ENCODE data around the gene MMP14.
"Not testable (repeated sequence)": the region's sequence is repeated elsewhere in the genome, so short reads cannot be mapped to it uniquely, and the experiment has no call there.

MMP14 gene

GRCh38 chr14:22836301-22837113 is at the start of gene MMP14:
TSS of gene MMP14 (plus strand) at chr14:22836585. CDS start at chr14:22836818, 233 bp downstream.
- Histone ChIP-seq H2AFZ (ENCODE audit: low read depth, low read length) (no peak within 1 kb of the TSS), H3K4me1 (ENCODE audit: insufficient read depth, low read length) (no peaks in the 10 kb centered on the region), H3K9me3 (ENCODE audit: low read length) (no peaks in the 10 kb centered on the region), H3K36me3 (ENCODE audit: insufficient read depth, low read length) (peaks cover 24% of the 10 kb centered on the region), H3K4me3 (ENCODE audit: low read length) (no peak within 1 kb of the TSS), H3K27me3 (ENCODE audit: insufficient read depth, low read length) (no peaks in the 10 kb centered on the region)

- Histone ChIP-seq H3K9me3 (ENCODE audit: low read length) (no peaks in the 10 kb centered on the region), H2AFZ (ENCODE audit: low read depth, low read length) (no peak overlapping the region), H3K36me3 (ENCODE audit: insufficient read depth, low read length) (no peaks in the 10 kb centered on the region), H3K27me3 (ENCODE audit: insufficient read depth, low read length) (no peaks in the 10 kb centered on the region), H3K4me1 (ENCODE audit: insufficient read depth, low read length) (no peaks in the 10 kb centered on the region), H3K4me3 (ENCODE audit: low read length) (no peak overlapping the region)
Observed at GRCh38 chr14:22786685-22787084, 49.7 kb upstream of the MMP14 start.

- Histone ChIP-seq H3K9me3 (ENCODE audit: low read length) (no peaks in the 10 kb centered on the region), H3K27me3 (ENCODE audit: insufficient read depth, low read length) (no peaks in the 10 kb centered on the region), H2AFZ (ENCODE audit: low read depth, low read length) (no peak overlapping the region), H3K4me3 (ENCODE audit: low read length) (no peak overlapping the region), H3K36me3 (ENCODE audit: insufficient read depth, low read length) (no peaks in the 10 kb centered on the region), H3K4me1 (ENCODE audit: insufficient read depth, low read length) (no peaks in the 10 kb centered on the region)
Observed at GRCh38 chr14:22791301-22791700, 45.1 kb upstream of the MMP14 start.

- Histone ChIP-seq H2AFZ (ENCODE audit: low read depth, low read length) (no peak overlapping the region), H3K4me1 (ENCODE audit: insufficient read depth, low read length) (no peaks in the 10 kb centered on the region), H3K9me3 (ENCODE audit: low read length) (no peaks in the 10 kb centered on the region), H3K36me3 (ENCODE audit: insufficient read depth, low read length) (no peaks in the 10 kb centered on the region), H3K4me3 (ENCODE audit: low read length) (no peak overlapping the region), H3K27me3 (ENCODE audit: insufficient read depth, low read length) (no peaks in the 10 kb centered on the region)
Observed at GRCh38 chr14:22792158-22792557, 44.2 kb upstream of the MMP14 start.

- not testable (repeated sequence) for H3K4me3 ChIP-seq (ENCODE audit: low read length); H2AFZ ChIP-seq (ENCODE audit: low read depth, low read length); H3K27me3 ChIP-seq (ENCODE audit: insufficient read depth, low read length); H3K4me1 ChIP-seq (ENCODE audit: insufficient read depth, low read length); H3K9me3 ChIP-seq (ENCODE audit: low read length); H3K36me3 ChIP-seq (ENCODE audit: insufficient read depth, low read length)
Observed at GRCh38 chr14:22793550-22793949, 42.8 kb upstream of the MMP14 start.

- no peaks in the 10 kb centered on the region for H3K4me1 ChIP-seq (ENCODE audit: insufficient read depth, low read length)
- H3K4me3 ChIP-seq (ENCODE audit: low read length): no peak overlapping the region
- no peaks in the 10 kb centered on the region for H3K27me3 ChIP-seq (ENCODE audit: insufficient read depth, low read length)
- H3K36me3 ChIP-seq (ENCODE audit: insufficient read depth, low read length): no peaks in the 10 kb centered on the region
- H2AFZ ChIP-seq (ENCODE audit: low read depth, low read length): no peak overlapping the region
- H3K9me3 ChIP-seq (ENCODE audit: low read length): no peaks in the 10 kb centered on the region
Observed at GRCh38 chr14:22793976-22794375, 42.4 kb upstream of the MMP14 start.

GRCh38 chr14:22794551-22794951 is 41.8 kb upstream of the MMP14 start:
- Histone ChIP-seq H3K4me1 (ENCODE audit: insufficient read depth, low read length) (no peaks in the 10 kb centered on the region), H3K36me3 (ENCODE audit: insufficient read depth, low read length) (no peaks in the 10 kb centered on the region), H2AFZ (ENCODE audit: low read depth, low read length) (no peak overlapping the region), H3K4me3 (ENCODE audit: low read length) (no peak overlapping the region), H3K27me3 (ENCODE audit: insufficient read depth, low read length) (no peaks in the 10 kb centered on the region), H3K9me3 (ENCODE audit: low read length) (no peaks in the 10 kb centered on the region)

- no peak overlapping the region for H3K4me3 ChIP-seq (ENCODE audit: low read length)
- no peaks in the 10 kb centered on the region for H3K36me3 ChIP-seq (ENCODE audit: insufficient read depth, low read length)
- no peaks in the 10 kb centered on the region for H3K9me3 ChIP-seq (ENCODE audit: low read length)
- H3K4me1 ChIP-seq (ENCODE audit: insufficient read depth, low read length): no peaks in the 10 kb centered on the region
- H2AFZ ChIP-seq (ENCODE audit: low read depth, low read length): no peak overlapping the region
- no peaks in the 10 kb centered on the region for H3K27me3 ChIP-seq (ENCODE audit: insufficient read depth, low read length)
Observed at GRCh38 chr14:22796087-22796707, 40.2 kb upstream of the MMP14 start.

- H3K27me3 ChIP-seq (ENCODE audit: insufficient read depth, low read length): no peaks in the 10 kb centered on the region
- no peak overlapping the region for H3K4me3 ChIP-seq (ENCODE audit: low read length)
- no peak overlapping the region for H2AFZ ChIP-seq (ENCODE audit: low read depth, low read length)
- H3K9me3 ChIP-seq (ENCODE audit: low read length): no peaks in the 10 kb centered on the region
- H3K36me3 ChIP-seq (ENCODE audit: insufficient read depth, low read length): no peaks in the 10 kb centered on the region
- no peaks in the 10 kb centered on the region for H3K4me1 ChIP-seq (ENCODE audit: insufficient read depth, low read length)
Observed at GRCh38 chr14:22797017-22797917, 39.1 kb upstream of the MMP14 start.

GRCh38 chr14:22798528-22798927 is 37.9 kb upstream of the MMP14 start:
- Histone ChIP-seq H3K4me3 (ENCODE audit: low read length) (no peak overlapping the region), H3K27me3 (ENCODE audit: insufficient read depth, low read length) (no peaks in the 10 kb centered on the region), H3K36me3 (ENCODE audit: insufficient read depth, low read length) (no peaks in the 10 kb centered on the region), H3K9me3 (ENCODE audit: low read length) (no peaks in the 10 kb centered on the region), H3K4me1 (ENCODE audit: insufficient read depth, low read length) (no peaks in the 10 kb centered on the region), H2AFZ (ENCODE audit: low read depth, low read length) (no peak overlapping the region)

GRCh38 chr14:22800346-22800745 is 36.0 kb upstream of the MMP14 start:
- Histone ChIP-seq H3K4me3 (ENCODE audit: low read length) (no peak overlapping the region), H3K27me3 (ENCODE audit: insufficient read depth, low read length) (no peaks in the 10 kb centered on the region), H2AFZ (ENCODE audit: low read depth, low read length) (no peak overlapping the region), H3K4me1 (ENCODE audit: insufficient read depth, low read length) (no peaks in the 10 kb centered on the region), H3K36me3 (ENCODE audit: insufficient read depth, low read length) (no peaks in the 10 kb centered on the region), H3K9me3 (ENCODE audit: low read length) (no peaks in the 10 kb centered on the region)

- no peaks in the 10 kb centered on the region for H3K4me1 ChIP-seq (ENCODE audit: insufficient read depth, low read length)
- no peak overlapping the region for H2AFZ ChIP-seq (ENCODE audit: low read depth, low read length)
- no peaks in the 10 kb centered on the region for H3K9me3 ChIP-seq (ENCODE audit: low read length)
- no peak overlapping the region for H3K4me3 ChIP-seq (ENCODE audit: low read length)
- no peaks in the 10 kb centered on the region for H3K36me3 ChIP-seq (ENCODE audit: insufficient read depth, low read length)
- H3K27me3 ChIP-seq (ENCODE audit: insufficient read depth, low read length): no peaks in the 10 kb centered on the region
Observed at GRCh38 chr14:22801716-22802115, 34.7 kb upstream of the MMP14 start.
